CD4-positive, alpha-beta T cell treated with Interleukin-10 for 1 hour (primary cell): Measurements from ENCODE around the gene KLHL7.
A peak's percentile ranks its signal among the peaks of the same experiment; 100 is the strongest.
"Not testable (repeated sequence)": the region's sequence is repeated elsewhere in the genome, so short reads cannot be mapped to it uniquely, and the experiment has no call there.

ENCODE experiments used
- DNase-seq: peaks from one replicate; pipeline ENCODE4 v3.0.0-alpha.2; 2020

Gene KLHL7

DNA sequence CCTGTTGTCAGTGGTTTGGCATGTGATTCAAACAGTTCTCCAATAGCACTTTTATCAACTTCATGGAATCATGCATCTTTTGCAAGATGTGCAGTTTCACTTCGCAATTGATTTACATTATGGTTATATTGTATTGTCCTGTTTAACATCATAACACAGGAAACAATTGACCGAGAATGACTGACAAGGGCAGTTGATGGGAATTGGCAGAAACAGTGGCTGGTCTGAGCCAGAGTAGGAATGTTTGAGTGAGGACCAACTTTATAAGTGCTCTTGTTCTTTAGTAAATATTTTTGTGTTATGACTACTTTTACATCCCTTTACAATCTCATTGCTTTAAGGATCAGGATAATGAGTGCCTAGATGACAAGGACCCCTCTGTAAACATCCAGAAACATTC lies 2.2 kb downstream of the KLHL7 start:
- DNase-seq, result no peak

DNA sequence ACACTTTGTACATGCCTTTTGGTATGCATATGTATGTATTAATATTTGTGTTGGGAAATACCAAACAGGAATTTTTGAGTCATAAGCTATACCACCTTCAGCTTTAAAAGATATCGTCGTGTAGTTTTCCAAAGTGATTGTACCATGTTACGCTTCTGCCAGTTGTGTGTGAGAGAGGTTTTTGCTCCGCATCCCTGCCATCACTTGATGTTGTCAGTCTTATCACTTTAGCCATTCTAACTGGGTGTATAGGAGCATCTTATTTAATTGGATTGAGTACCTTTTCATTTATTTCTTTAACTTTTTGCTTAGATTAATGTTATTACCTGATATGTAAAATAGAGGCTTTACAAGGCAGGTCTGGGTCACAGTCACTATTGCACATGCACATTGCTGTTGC lies 3.4 kb downstream of the KLHL7 start:
- DNase-seq, result no peak

GRCh38 chr7:23109470-23109869 lies 3.9 kb downstream of the KLHL7 start:
- no peak for DNase-seq

- DNase-seq, result no peak
These were observed 9.3 kb downstream of the KLHL7 start for GRCh38 chr7:23114896-23115295.

- DNase-seq, result no peak
These were observed 10.4 kb downstream of the KLHL7 start for GRCh38 chr7:23115991-23116390.

DNA sequence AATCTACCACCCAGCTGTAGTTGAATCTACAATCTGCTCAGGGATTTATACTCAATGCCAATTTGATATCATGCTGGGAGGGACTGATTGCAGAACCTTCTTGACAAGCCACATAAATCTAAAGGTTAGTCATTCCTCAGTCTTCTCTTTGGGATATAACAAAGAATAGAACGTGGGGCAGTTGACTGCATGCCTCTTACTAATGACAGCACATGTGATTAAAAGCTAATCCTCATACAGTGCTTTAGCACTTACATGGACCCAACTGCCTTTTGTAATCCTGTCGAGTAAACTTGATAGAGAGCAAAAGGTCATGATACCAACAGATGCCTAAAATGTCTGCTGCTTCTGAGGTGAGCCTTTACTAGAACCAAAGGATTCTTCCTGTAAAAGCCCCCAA lies 12.3 kb downstream of the KLHL7 start:
- DNase-seq, result no peak

GRCh38 chr7:23120106-23120505 lies 14.5 kb downstream of the KLHL7 start:
- no peak for DNase-seq

DNA sequence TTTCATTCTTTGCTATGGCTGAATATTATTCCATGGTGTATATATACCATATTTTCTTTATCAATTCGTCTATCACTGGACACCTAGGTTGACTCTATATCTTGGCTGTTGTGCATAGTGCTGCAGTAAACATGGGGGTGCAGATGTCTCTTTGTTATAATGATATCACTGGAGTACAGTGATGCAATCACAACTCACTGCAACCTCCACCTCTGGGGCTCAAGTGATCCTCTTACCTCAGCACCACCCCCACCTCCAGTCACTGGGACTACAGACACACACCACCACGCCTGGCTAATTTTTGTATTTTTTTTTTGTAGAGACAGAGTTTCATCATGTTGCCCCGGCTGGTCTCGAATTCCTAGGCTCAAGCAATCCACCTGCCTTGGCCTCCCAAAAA lies 15.6 kb downstream of the KLHL7 start:
- DNase-seq, result no peak

DNA sequence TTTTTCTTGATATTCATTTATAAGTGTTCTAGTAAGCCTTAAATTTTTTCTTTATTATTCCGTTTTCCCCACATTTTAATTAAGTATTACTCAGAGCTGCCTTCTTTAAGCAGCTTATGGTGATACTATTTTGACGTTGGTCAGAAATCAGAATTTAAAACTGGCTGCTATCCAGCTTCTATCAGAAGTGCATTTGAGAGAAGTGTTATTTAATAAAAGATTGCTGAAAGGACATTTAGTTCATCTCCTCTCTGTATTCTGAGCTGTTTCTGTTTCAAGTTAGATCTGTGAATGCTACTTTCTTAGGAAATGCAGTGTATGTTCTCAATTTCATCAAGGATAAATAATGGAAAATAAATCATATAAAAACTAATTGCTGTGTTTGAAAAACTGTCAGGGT lies 17.4 kb downstream of the KLHL7 start:
- no peak for DNase-seq

DNA sequence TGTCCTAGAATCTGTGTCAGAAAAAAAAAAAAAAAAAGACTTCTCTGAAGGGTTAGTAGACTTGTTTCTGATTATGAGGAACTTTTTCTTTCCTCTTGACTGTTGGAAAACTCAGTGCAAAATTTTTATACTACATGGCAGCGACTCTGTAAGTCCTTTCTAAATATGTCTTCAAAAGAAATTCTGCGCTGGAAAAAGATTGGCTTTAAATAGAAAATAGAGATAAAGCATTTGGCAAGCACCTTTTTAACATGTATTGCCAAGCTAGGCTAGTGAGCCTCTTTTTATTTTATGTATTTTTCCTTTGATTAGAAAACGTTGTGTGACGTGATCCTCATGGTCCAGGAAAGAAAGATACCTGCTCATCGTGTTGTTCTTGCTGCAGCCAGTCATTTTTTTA lies 17.9 kb downstream of the KLHL7 start:
- no peak for DNase-seq

GRCh38 chr7:23129036-23129435 lies 23.5 kb downstream of the KLHL7 start:
- no peak for DNase-seq

DNA sequence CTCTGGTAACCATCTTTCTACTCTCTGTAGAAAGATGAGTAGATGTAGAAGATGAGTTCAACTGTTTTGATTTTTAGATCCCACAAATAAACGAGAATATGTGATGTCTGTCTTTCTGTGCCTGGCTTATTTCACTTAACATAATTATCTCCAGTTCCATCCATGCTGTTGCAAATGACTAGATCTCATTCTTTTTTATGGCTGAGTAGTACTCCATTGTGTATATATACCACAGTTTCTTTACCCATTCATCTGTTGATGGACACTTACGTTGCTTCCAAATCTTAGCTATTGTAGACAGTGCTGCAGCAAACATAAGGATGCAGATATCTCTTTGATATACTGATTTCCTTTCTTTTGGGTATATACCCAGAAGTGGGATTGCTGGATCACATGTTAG lies 26.2 kb downstream of the KLHL7 start:
- not testable (repeated sequence) for DNase-seq

- no peak for DNase-seq
These were observed 28.2 kb downstream of the KLHL7 start for GRCh38 chr7:23133797-23134196.

DNA sequence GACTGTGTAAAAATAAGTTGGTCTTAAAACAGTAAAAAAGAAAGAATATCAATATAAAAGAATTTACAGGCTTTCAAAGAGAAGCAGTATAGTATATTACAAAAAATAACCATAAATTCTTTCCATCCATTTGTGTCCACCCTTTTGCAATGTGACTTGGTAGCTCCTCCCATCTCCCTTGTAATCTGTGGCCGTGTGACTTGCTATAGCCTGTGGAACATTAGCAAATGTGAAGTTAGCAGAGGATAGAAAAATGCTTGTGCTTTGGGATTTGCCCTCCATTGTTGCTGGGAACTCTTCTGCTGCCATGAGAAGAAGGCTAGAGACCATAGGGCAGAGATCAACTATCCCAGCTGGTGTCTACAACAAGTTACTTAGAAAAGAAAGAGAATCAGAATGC lies 30.2 kb downstream of the KLHL7 start:
- DNase-seq, result no peak

DNA sequence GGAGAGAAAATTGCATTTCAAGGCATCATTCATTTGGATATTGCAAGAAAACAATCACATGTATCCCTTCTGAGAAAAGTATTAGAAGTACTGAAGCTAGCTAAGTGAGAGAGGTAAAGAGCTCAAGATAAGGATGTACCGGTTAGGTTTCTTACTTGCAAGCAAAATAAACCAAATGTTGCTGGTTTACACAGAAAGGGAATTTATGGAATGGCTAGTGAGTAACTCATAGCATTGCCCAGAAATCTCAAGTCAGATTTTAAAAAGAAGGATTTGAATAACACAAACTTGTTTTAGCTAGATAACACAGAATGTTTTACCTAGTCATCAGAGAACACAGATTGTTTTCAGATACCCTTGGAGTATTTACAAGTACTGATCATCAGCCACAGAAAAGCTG lies 30.6 kb downstream of the KLHL7 start:
- DNase-seq, result no peak

- DNase-seq, result no peak
These were observed 52.1 kb downstream of the KLHL7 start for GRCh38 chr7:23157679-23158078.

- DNase-seq, result no peak
These were observed 53.0 kb downstream of the KLHL7 start for GRCh38 chr7:23158546-23158945.

DNA sequence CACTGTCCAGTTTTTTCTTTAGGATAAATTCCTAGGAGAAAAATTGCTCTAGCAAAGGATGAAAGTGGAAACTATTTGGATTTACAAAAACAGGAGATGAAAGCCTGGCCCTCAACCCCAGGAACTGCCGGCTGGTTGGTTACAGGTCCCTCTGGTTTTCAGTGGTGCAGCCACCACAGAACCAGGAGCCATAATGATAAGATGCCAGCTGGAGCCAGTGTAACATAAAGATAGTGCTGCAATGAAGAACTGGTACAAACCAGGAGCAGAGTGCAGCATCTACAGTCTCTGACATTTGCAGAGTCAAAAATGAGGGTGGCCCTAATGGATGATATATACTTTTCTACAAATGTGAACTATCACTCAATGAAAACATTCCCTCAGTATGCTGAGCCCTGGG lies 55.9 kb downstream of the KLHL7 start:
- no peak for DNase-seq

DNA sequence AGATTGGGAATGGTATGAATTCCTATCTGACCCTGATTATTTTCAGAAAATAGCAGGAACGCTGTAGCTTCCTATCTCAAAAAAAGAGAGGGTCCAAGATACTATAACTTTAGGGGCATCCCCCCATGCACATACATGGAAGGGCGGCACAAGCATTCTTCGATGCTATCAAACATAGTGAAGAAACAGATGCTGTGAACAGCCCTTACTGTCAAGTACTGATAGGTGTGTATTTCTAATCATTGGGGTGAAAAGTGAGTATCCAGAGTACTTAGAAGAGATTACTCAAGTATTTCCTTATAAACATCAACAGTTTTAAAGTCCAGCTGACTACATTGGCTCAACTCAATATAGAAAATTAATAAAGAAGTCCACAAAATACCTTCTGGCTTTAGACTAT lies 59.3 kb downstream of the KLHL7 start:
- no peak for DNase-seq

- DNase-seq, result no peak
These were observed 59.7 kb downstream of the KLHL7 start for GRCh38 chr7:23165316-23165715.

GRCh38 chr7:23167691-23168090 lies 62.1 kb downstream of the KLHL7 start:
- no peak for DNase-seq

DNA sequence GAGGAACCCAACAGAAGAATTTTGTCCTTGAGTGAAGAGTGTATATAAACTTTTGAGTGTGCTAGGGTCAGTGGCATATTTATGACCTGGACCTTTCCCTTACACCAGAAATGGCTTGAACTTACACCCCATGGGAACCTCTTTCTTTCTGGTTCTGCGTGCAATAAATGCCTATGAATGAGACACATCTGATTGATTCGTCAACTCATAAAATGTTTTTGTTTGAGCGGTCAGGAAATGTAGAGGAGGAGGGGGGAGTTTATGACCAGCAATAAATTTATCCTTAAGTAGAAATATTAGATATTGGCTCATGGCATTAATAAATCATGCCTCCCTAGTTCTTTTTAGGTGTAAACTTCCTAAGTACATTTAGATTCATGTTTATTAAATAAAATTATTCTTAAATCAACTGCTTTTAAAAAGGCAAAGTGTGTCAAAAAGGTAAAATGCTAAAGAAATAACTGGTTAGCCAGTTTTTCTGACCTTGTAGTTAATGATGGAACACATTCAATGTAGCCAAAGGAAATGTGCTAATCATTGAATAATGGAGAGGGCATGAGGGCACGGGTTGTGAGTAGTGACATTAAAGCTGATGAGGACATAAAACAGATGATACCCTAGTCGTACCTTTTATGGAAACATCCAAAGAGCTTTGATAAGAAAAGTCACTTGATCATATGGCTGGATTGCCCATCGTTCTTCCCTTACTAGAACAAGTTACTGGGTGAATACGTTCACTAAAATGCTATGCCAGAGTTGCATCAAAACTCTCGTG lies 62.7 kb downstream of the KLHL7 start:
- DNase-seq, result no peak

DNA sequence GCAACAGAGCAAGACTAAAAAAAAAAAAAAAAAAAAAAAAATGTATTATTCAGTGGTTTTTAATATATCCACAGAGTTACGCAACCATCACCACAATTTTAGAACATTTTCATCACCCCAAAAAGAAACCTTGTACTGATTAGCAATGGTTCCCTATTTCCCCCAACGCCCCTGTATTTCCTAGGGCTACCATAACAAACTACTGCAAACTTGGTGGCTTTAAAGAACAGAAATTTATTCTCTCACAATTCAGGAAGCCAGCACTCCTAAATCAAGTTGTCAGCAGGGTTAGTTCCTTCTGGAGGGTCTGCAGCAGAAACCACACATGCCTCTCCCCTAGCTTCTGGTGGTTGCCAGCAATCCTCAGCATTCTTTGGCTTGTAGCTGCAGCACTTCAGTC lies 70.4 kb downstream of the KLHL7 start:
- no peak for DNase-seq

DNA sequence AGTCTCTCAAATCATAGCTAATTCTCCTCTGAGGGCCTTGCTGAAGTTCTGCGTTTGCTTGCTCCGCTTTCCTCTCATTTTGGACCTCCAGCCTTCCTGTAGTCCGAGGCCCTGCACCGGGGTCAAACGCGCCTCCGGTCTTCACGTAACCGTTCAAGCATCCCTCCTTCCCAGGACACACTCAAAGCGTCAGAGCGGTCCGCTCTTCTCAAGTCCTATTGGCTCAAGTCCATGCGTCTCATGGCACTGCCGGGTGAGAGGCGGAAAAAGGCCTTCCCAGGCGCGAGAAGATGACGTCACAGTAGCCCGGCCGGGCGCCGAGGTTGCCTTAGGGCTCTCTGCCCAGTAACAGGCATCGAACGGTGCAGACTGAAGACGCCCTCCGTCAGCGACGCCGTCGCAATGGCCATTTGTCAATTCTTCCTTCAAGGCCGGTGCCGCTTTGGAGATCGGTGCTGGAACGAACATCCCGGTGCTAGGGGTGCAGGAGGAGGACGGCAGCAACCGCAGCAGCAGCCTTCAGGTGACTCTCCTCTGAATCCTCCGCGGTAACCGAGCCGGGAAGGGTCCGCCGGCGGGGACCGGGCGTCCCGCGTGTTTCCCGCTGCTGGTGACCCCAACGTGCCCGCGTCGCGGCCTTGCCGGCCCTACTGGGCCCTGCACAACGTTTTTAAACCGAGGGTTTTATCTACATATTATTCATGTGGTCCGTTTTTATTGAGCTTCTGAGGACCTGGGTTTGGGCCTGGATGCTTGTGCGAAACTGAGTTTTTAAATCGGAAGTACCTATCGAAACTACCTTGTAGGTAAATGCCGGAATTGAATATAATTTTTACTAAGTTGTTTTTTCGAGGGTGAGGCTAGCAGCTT lies 76.3 kb downstream of the KLHL7 start, which contains the start of gene NUP42:
NUP42 (plus strand) TSS at position 365 of the 870 bp plus-strand sequence; CDS start at position 403, 38 bp downstream.
- peak; percentile 96 for DNase-seq
